AG08396 (cell line): Measurements from ENCODE around the gene SLC22A12.

Experiments used
- DNase-seq: peaks from one replicate; pipeline ENCODE4 v3.0.0; 2012; ENCODE audit warnings: low spot score, mixed read lengths

The SLC22A12 gene

GRCh38 chr11:64605244-64605560 is 14.2 kb downstream of the SLC22A12 start:
- no peak for DNase-seq

GRCh38 chr11:64605656-64606585 is 14.9 kb downstream of the SLC22A12 start:
- no peak for DNase-seq

GRCh38 chr11:64606796-64607380 is 15.9 kb downstream of the SLC22A12 start:
- no peak for DNase-seq

- DNase-seq: no peak
These were observed 16.5 kb downstream of the SLC22A12 start for GRCh38 chr11:64607381-64607985.

- DNase-seq: peak; percentile 81
These were observed 17.0 kb downstream of the SLC22A12 start for GRCh38 chr11:64608046-64608445.

- DNase-seq: no peak
These were observed 17.6 kb downstream of the SLC22A12 start for GRCh38 chr11:64608636-64609035.

GRCh38 chr11:64609436-64610047 is 18.5 kb downstream of the SLC22A12 start:
- DNase-seq: no peak

GRCh38 chr11:64610596-64610995 is 19.6 kb downstream of the SLC22A12 start:
- DNase-seq: no peak

GRCh38 chr11:64611176-64611575 is 20.2 kb downstream of the SLC22A12 start:
- DNase-seq: no peak

- DNase-seq: no peak
These were observed 21.0 kb downstream of the SLC22A12 start for GRCh38 chr11:64611869-64612646.

GRCh38 chr11:64613648-64614047 is 22.6 kb downstream of the SLC22A12 start:
- no peak for DNase-seq

- DNase-seq: no peak
These were observed 23.9 kb downstream of the SLC22A12 start for GRCh38 chr11:64614917-64615316.

- no peak for DNase-seq
These were observed 25.8 kb downstream of the SLC22A12 start for GRCh38 chr11:64616817-64617216.

GRCh38 chr11:64619196-64619595 is 28.2 kb downstream of the SLC22A12 start:
- DNase-seq: no peak

GRCh38 chr11:64619811-64620380 is 28.9 kb downstream of the SLC22A12 start:
- DNase-seq: peak; percentile 51

GRCh38 chr11:64620381-64620971 is 29.5 kb downstream of the SLC22A12 start:
- DNase-seq: no peak

- no peak for DNase-seq
These were observed 30.4 kb downstream of the SLC22A12 start for GRCh38 chr11:64621283-64622019.

GRCh38 chr11:64622681-64623080 is 31.7 kb downstream of the SLC22A12 start:
- DNase-seq: no peak

- DNase-seq: no peak
These were observed 34.0 kb downstream of the SLC22A12 start for GRCh38 chr11:64624883-64625481.

GRCh38 chr11:64626637-64627036 is 35.6 kb downstream of the SLC22A12 start:
- DNase-seq: no peak
